GM23338 (cell line): ENCODE results near the gene ST3GAL6. TPM values are rescaled to one million over a fixed set of nuclear protein-coding genes. Genes with fewer than 3 reads are reported as not detected.

Source experiments
- ATAC-seq: fragments of 200-7000 bp; cut with Tn5 transposase; 3 replicates; pipeline ENCODE4 v1.9.1; 2020
- DNase-seq: peaks from one replicate; pipeline ENCODE4 v3.0.0-alpha.2; 2015; ENCODE audit warnings: low spot score
- H2AFZ ChIP-seq: fragments of 200-600 bp; sonication (generic); 2 replicates; pipeline ENCODE4 v1.8.0; 2016; ENCODE audit warnings: antibody characterized with exemption, mild to moderate bottlenecking, moderate library complexity
- H3F3A ChIP-seq: fragments of 200-600 bp; sonication (generic); replicated peaks from 2 replicates; pipeline ENCODE4 v1.8.0; 2017; ENCODE audit warnings: antibody characterized with exemption, mixed run types, low read depth
- H3K27ac ChIP-seq: fragments of 200-600 bp; sonication (generic); 2 replicates; pipeline ENCODE4 v1.6.1; 2016; ENCODE audit warnings: low read depth
- H3K27me3 ChIP-seq: fragments of 200-600 bp; sonication (generic); 2 replicates; pipeline ENCODE4 v1.8.0; 2016; ENCODE audit warnings: mild to moderate bottlenecking, mixed run types, moderate library complexity; ENCODE audit not compliant: insufficient read depth
- H3K36me3 ChIP-seq: fragments of 200-600 bp; sonication (generic); 2 replicates; pipeline ENCODE4 v1.8.0; 2016; ENCODE audit warnings: mild to moderate bottlenecking; ENCODE audit not compliant: insufficient read depth
- H3K4me1 ChIP-seq: fragments of 200-600 bp; sonication (generic); 2 replicates; pipeline ENCODE4 v1.8.0; 2016; ENCODE audit warnings: mild to moderate bottlenecking, moderate library complexity; ENCODE audit not compliant: insufficient read depth
- H3K4me2 ChIP-seq: fragments of 200-600 bp; sonication (generic); 2 replicates; pipeline ENCODE4 v1.7.1; 2017; ENCODE audit warnings: mixed run types
- H3K4me3 ChIP-seq: fragments of 200-600 bp; sonication (generic); 2 replicates; pipeline ENCODE4 v1.6.1; 2016; ENCODE audit warnings: mixed run types
- H3K79me2 ChIP-seq: fragments of 200-600 bp; sonication (generic); replicated peaks from 2 replicates; pipeline ENCODE4 v1.8.0; 2017; ENCODE audit warnings: mild to moderate bottlenecking; ENCODE audit not compliant: insufficient read depth
- H3K9me2 ChIP-seq: fragments of 200-600 bp; sonication (generic); 2 replicates; pipeline ENCODE4 v1.8.0; 2017; ENCODE audit not compliant: insufficient read depth
- H4K20me1 ChIP-seq: fragments of 200-600 bp; sonication (generic); replicated peaks from 2 replicates; pipeline ENCODE4 v1.8.0; 2017; ENCODE audit warnings: mild to moderate bottlenecking; ENCODE audit not compliant: insufficient read depth
- H3K27ac Mint-ChIP-seq: 2 replicates; pipeline ENCODE4 v1.8.0; 2020; ENCODE audit warnings: inconsistent platforms, mild to moderate bottlenecking, moderate library complexity, mixed read lengths
- H3K27me3 Mint-ChIP-seq: 3 replicates; pipeline ENCODE4 v1.8.0; 2022; ENCODE audit warnings: low read depth, mild to moderate bottlenecking, moderate library complexity, mixed read lengths, inconsistent platforms; ENCODE audit not compliant: insufficient read depth, poor library complexity
- H3K36me3 Mint-ChIP-seq: 3 replicates; pipeline ENCODE4 v1.8.0; 2021; ENCODE audit warnings: low read depth, mild to moderate bottlenecking, inconsistent platforms, moderate library complexity, mixed read lengths
- H3K4me1 Mint-ChIP-seq: 3 replicates; pipeline ENCODE4 v1.8.0; 2020; ENCODE audit warnings: mild to moderate bottlenecking, inconsistent platforms, mixed read lengths
- H3K4me3 Mint-ChIP-seq: 3 replicates; pipeline ENCODE4 v1.8.0; 2021; ENCODE audit warnings: moderate library complexity, mild to moderate bottlenecking, inconsistent platforms, mixed read lengths
- H3K9me3 Mint-ChIP-seq: 3 replicates; pipeline ENCODE4 v1.8.0; 2020; ENCODE audit warnings: moderate library complexity, mild to moderate bottlenecking, inconsistent platforms, mixed read lengths
- CREB1 ChIP-seq: fragments of 250-450 bp; sonication (Bioruptor Pico); IDR thresholded peaks from 2 replicates; pipeline ENCODE4 v1.5.0; 2020; ENCODE audit warnings: low read depth, mild to moderate bottlenecking, moderate library complexity
- CTCF ChIP-seq, 2 experiments: fragments of 200-600 bp in 1 of 2; sonication (generic) in 1 of 2; conservative IDR thresholded peaks; 2 replicates each; pipeline versions ENCODE4 v1.5.1 to v1.6.1; 2016 to 2017; ENCODE audit warnings: antibody characterized with exemption in 2 of 2, low read depth in 2 of 2, mild to moderate bottlenecking in 2 of 2, moderate library complexity in 1 of 2
- EZH2 ChIP-seq: fragments of 200-600 bp; sonication (generic); IDR thresholded peaks from one replicate; pipeline ENCODE4 v1.8.0; 2017; ENCODE audit warnings: antibody characterized with exemption, mild to moderate bottlenecking, low read depth; ENCODE audit not compliant: unreplicated experiment
- EZH2phosphoT487 ChIP-seq: fragments of 200-600 bp; sonication (generic); IDR thresholded peaks from one replicate; pipeline ENCODE4 v1.8.1; 2018; ENCODE audit warnings: antibody characterized with exemption; ENCODE audit not compliant: unreplicated experiment
- JUNB ChIP-seq: IDR thresholded peaks from one replicate; pipeline ENCODE4 v1.6.1; 2016; ENCODE audit warnings: antibody characterized with exemption; ENCODE audit not compliant: unreplicated experiment
- NANOG ChIP-seq: IDR thresholded peaks from 2 replicates; pipeline ENCODE4 v1.6.1; 2016; ENCODE audit warnings: antibody characterized with exemption, borderline replicate concordance
- POLR2AphosphoS5 ChIP-seq: IDR thresholded peaks from 2 replicates; pipeline ENCODE4 v1.6.1; 2016; ENCODE audit warnings: antibody characterized with exemption, low read depth
- STAT1 ChIP-seq: IDR thresholded peaks from one replicate; pipeline ENCODE4 v1.6.1; 2016; ENCODE audit warnings: antibody characterized with exemption; ENCODE audit not compliant: unreplicated experiment
- ZNF114 ChIP-seq: fragments of 250-450 bp; sonication (Bioruptor Pico); IDR thresholded peaks from 2 replicates; pipeline ENCODE4 v1.5.0; 2020; ENCODE audit warnings: mild to moderate bottlenecking, moderate library complexity
- ZNF331 ChIP-seq: fragments of 250-450 bp; sonication (Bioruptor Pico); IDR thresholded peaks from 2 replicates; pipeline ENCODE4 v1.5.0; 2020; ENCODE audit warnings: low read depth, mild to moderate bottlenecking, moderate library complexity
- polyA plus RNA-seq: library from polyadenylated mRNA; unstranded; fragments of >200 nt; fragmentation: Nextera tagmentation; extraction: Ambion mirVana; gene quantifications from 2 replicates; pipeline ENCODE4 v1.2.1, GENCODE V29; 2016
- total RNA-seq: library from RNA; depleted of rRNA; stranded (reverse); fragments of >200 nt; shearing (Covaris generic); gene quantifications from 2 replicates; pipeline ENCODE4 v1.2.3, GENCODE V29; 2014
- TF ChIP-seq, protein P1 (sequence below): IDR thresholded peaks from one replicate; pipeline ENCODE4 v1.6.1; 2018; ENCODE audit warnings: antibody characterized with exemption; ENCODE audit not compliant: unreplicated experiment
- TF ChIP-seq, protein P2 (sequence below): fragments of 250-450 bp; sonication (Bioruptor Pico); IDR thresholded peaks from 2 replicates; pipeline ENCODE4 v1.5.0; 2020; ENCODE audit warnings: mild to moderate bottlenecking, moderate library complexity
- TF ChIP-seq, protein P3 (sequence below): IDR thresholded peaks from 2 replicates; pipeline ENCODE4 v1.6.1; 2016; ENCODE audit warnings: antibody characterized with exemption

Gene ST3GAL6
- total and polyA plus RNA-seq, 2 experiments from 2014 or later: 4.7 to 8.1 TPM

- no peak overlapping the region for H3K4me2 ChIP-seq
Observed at GRCh38 chr3:98784666-98785600, 21.8 kb downstream of the ST3GAL6 start.

More at GRCh38 chr3:98784666-98785600, 21.8 kb downstream of the ST3GAL6 start:
- no peaks in the 10 kb centered on the region for H3K9me3 Mint-ChIP-seq
- no peak overlapping the region for H3K27ac ChIP-seq
- no peaks in the 10 kb centered on the region; the same call in 1 of the 2 replicates for H3K9me2 ChIP-seq
- no peak overlapping the region for H2AFZ ChIP-seq
- no peaks in the 10 kb centered on the region for H3K79me2 ChIP-seq
- no peaks in the 10 kb centered on the region for H3K4me1 ChIP-seq
- H3K4me1 Mint-ChIP-seq: no peaks in the 10 kb centered on the region; the same call in 2 of the 3 replicates
- no peaks in the 10 kb centered on the region for H3K27me3 ChIP-seq
- no peaks in the 10 kb centered on the region for H3K36me3 ChIP-seq
- H3K4me3 Mint-ChIP-seq: no peak overlapping the region
- H3K27me3 Mint-ChIP-seq: peaks cover 3% of the 10 kb centered on the region
- no peak for TF ChIP-seq EZH2phosphoT487
- TF ChIP-seq EZH2: no peak
- TF ChIP-seq, protein P1, sequence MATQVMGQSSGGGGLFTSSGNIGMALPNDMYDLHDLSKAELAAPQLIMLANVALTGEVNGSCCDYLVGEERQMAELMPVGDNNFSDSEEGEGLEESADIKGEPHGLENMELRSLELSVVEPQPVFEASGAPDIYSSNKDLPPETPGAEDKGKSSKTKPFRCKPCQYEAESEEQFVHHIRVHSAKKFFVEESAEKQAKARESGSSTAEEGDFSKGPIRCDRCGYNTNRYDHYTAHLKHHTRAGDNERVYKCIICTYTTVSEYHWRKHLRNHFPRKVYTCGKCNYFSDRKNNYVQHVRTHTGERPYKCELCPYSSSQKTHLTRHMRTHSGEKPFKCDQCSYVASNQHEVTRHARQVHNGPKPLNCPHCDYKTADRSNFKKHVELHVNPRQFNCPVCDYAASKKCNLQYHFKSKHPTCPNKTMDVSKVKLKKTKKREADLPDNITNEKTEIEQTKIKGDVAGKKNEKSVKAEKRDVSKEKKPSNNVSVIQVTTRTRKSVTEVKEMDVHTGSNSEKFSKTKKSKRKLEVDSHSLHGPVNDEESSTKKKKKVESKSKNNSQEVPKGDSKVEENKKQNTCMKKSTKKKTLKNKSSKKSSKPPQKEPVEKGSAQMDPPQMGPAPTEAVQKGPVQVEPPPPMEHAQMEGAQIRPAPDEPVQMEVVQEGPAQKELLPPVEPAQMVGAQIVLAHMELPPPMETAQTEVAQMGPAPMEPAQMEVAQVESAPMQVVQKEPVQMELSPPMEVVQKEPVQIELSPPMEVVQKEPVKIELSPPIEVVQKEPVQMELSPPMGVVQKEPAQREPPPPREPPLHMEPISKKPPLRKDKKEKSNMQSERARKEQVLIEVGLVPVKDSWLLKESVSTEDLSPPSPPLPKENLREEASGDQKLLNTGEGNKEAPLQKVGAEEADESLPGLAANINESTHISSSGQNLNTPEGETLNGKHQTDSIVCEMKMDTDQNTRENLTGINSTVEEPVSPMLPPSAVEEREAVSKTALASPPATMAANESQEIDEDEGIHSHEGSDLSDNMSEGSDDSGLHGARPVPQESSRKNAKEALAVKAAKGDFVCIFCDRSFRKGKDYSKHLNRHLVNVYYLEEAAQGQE: no peak
- no peak for TF ChIP-seq NANOG
- TF ChIP-seq, protein P2, sequence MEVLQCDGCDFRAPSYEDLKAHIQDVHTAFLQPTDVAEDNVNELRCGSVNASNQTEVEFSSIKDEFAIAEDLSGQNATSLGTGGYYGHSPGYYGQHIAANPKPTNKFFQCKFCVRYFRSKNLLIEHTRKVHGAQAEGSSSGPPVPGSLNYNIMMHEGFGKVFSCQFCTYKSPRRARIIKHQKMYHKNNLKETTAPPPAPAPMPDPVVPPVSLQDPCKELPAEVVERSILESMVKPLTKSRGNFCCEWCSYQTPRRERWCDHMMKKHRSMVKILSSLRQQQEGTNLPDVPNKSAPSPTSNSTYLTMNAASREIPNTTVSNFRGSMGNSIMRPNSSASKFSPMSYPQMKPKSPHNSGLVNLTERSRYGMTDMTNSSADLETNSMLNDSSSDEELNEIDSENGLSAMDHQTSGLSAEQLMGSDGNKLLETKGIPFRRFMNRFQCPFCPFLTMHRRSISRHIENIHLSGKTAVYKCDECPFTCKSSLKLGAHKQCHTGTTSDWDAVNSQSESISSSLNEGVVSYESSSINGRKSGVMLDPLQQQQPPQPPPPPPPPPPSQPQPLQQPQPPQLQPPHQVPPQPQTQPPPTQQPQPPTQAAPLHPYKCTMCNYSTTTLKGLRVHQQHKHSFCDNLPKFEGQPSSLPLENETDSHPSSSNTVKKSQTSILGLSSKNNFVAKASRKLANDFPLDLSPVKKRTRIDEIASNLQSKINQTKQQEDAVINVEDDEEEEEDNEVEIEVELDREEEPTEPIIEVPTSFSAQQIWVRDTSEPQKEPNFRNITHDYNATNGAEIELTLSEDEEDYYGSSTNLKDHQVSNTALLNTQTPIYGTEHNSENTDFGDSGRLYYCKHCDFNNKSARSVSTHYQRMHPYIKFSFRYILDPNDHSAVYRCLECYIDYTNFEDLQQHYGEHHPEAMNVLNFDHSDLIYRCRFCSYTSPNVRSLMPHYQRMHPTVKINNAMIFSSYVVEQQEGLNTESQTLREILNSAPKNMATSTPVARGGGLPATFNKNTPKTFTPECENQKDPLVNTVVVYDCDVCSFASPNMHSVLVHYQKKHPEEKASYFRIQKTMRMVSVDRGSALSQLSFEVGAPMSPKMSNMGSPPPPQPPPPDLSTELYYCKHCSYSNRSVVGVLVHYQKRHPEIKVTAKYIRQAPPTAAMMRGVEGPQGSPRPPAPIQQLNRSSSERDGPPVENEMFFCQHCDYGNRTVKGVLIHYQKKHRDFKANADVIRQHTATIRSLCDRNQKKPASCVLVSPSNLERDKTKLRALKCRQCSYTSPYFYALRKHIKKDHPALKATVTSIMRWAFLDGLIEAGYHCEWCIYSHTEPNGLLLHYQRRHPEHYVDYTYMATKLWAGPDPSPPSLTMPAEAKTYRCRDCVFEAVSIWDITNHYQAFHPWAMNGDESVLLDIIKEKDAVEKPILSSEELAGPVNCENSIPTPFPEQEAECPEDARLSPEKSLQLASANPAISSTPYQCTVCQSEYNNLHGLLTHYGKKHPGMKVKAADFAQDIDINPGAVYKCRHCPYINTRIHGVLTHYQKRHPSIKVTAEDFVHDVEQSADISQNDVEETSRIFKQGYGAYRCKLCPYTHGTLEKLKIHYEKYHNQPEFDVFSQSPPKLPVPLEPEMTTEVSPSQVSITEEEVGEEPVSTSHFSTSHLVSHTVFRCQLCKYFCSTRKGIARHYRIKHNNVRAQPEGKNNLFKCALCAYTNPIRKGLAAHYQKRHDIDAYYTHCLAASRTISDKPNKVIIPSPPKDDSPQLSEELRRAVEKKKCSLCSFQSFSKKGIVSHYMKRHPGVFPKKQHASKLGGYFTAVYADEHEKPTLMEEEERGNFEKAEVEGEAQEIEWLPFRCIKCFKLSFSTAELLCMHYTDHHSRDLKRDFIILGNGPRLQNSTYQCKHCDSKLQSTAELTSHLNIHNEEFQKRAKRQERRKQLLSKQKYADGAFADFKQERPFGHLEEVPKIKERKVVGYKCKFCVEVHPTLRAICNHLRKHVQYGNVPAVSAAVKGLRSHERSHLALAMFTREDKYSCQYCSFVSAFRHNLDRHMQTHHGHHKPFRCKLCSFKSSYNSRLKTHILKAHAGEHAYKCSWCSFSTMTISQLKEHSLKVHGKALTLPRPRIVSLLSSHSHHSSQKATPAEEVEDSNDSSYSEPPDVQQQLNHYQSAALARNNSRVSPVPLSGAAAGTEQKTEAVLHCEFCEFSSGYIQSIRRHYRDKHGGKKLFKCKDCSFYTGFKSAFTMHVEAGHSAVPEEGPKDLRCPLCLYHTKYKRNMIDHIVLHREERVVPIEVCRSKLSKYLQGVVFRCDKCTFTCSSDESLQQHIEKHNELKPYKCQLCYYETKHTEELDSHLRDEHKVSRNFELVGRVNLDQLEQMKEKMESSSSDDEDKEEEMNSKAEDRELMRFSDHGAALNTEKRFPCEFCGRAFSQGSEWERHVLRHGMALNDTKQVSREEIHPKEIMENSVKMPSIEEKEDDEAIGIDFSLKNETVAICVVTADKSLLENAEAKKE (CRISPR knock-in tag): no peak
- no peak for TF ChIP-seq POLR2AphosphoS5
- no peak for TF ChIP-seq ZNF114 (CRISPR knock-in tag)
- TF ChIP-seq JUNB: no peak
- TF ChIP-seq CREB1 (CRISPR knock-in tag): no peak
- TF ChIP-seq, protein P3, sequence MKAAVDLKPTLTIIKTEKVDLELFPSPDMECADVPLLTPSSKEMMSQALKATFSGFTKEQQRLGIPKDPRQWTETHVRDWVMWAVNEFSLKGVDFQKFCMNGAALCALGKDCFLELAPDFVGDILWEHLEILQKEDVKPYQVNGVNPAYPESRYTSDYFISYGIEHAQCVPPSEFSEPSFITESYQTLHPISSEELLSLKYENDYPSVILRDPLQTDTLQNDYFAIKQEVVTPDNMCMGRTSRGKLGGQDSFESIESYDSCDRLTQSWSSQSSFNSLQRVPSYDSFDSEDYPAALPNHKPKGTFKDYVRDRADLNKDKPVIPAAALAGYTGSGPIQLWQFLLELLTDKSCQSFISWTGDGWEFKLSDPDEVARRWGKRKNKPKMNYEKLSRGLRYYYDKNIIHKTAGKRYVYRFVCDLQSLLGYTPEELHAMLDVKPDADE: no peak
- TF ChIP-seq CTCF (conservative IDR thresholded peaks at IDR 0.05; ENCODE audit: low read depth in 2 of 2): no peak
- no peak for TF ChIP-seq ZNF331 (CRISPR knock-in tag)
- TF ChIP-seq STAT1: no peak
- no peak for DNase-seq
- no peaks in the 10 kb centered on the region for H4K20me1 ChIP-seq
- no peak overlapping the region for H3K27ac Mint-ChIP-seq
- H3K36me3 Mint-ChIP-seq: no peaks in the 10 kb centered on the region
- no peak overlapping the region for H3K4me3 ChIP-seq
- no peak for ATAC-seq
- no peaks in the 10 kb centered on the region for H3F3A ChIP-seq
